HTR-8/SVneo (cell line): Measurements from ENCODE around the gene GID8.
A peak's percentile ranks its signal among the peaks of the same experiment; 100 is the strongest.
"Not testable (repeated sequence)": the region's sequence is repeated elsewhere in the genome, so short reads cannot be mapped to it uniquely, and the experiment has no call there.

Experiments
- DNase-seq: peaks from one replicate; pipeline ENCODE4 v3.0.0; 2011; ENCODE audit warnings: low spot score, mixed read lengths; ENCODE audit not compliant: insufficient read length
- FAIRE-seq: peaks from 2 replicates; lab custom pipeline; 2011; peaks lifted over from hg19 to GRCh38; lab: Jason Lieb, UNC

GID8 gene

GRCh38 chr20:62953839-62954703 lies 16.1 kb downstream of the GID8 start:
- DNase-seq (no peak), FAIRE-seq (no peak)

GRCh38 chr20:62955519-62956386 lies 17.8 kb downstream of the GID8 start:
- FAIRE-seq (no peak), DNase-seq (no peak)

- no peak for FAIRE-seq
Measured at GRCh38 chr20:62956387-62957135, 18.6 kb downstream of the GID8 start.

GRCh38 chr20:62957136-62958117 lies 19.5 kb downstream of the GID8 start:
- DNase-seq, result no peak
- FAIRE-seq, result peak; percentile 100

More at GRCh38 chr20:62956387-62957135, 18.6 kb downstream of the GID8 start:
- no peak for DNase-seq

GRCh38 chr20:62958388-62959100 lies 20.6 kb downstream of the GID8 start:
- no peak for FAIRE-seq

GRCh38 chr20:62959101-62959971 lies 21.4 kb downstream of the GID8 start:
- DNase-seq, result no peak
- no peak for FAIRE-seq

More at GRCh38 chr20:62958388-62959100, 20.6 kb downstream of the GID8 start:
- DNase-seq, result no peak

- peak; percentile 74 for FAIRE-seq
Measured at GRCh38 chr20:62959998-62960436, 22.1 kb downstream of the GID8 start.

DNA sequence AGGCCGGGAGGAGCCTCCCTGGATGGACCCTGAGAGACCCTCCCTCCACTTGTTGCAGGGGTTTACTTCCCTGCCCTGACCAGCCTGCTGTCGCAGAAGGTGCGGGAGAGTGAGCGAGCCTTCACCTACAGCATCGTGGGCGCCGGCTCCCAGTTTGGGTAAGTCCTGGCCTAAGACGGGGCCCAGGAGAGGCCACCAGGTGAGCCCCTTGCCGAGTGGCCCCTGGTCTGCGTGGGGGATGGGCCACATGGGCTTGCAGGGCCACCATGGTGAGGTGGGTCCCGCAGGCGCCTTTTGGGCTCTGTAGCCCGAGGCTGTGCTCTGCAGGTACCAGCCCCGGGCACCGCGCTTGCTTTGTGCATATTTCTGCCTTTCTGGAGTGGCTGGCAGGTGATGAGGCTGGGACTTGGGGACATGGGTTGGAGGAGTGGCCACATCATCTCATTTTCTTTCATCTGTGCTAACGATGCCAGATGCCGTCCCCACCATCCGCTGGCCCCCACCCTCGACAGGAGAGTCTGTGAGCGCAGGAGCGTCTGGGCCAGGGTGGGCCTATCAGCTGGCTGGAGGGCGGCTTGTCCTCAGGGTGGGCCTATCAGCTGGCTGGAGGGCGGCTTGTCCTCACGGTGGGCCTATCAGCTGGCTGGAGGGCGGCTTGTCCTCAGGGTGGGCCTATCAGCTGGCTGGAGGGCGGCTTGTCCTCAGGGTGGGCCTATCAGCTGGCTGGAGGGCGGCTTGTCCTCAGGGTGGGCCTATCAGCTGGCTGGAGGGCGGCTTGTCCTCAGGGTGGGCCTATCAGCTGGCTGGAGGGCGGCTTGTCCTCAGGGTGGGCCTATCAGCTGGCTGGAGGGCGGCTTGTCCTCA lies 22.7 kb downstream of the GID8 start:
- FAIRE-seq, result peak; percentile 23
- not testable (repeated sequence) for DNase-seq

More at GRCh38 chr20:62959998-62960436, 22.1 kb downstream of the GID8 start:
- no peak for DNase-seq

GRCh38 chr20:62961310-62961783 lies 23.4 kb downstream of the GID8 start:
- DNase-seq, result peak; percentile 48
- peak; percentile 33 for FAIRE-seq

DNA sequence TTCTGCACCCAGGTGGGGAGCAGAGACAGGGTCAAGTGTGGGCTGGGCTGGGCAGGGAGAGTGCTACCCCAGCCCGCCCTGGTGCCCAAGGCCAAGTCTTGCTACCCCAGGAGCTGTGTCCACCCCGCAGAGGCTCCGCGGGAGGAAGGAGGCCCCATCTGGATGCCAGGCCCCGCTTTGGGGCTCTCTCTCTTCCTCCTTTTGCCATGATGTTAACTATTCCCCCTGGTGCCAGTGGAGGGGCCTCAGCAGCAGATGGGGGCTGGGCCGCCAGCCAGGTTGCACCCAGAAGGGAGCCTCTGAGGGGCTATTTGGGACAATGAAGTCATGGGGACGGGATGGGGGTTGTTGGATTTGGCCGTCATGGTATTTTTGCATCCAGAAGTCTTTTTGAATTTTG lies 23.9 kb downstream of the GID8 start:
- peak; percentile 26 for FAIRE-seq
- DNase-seq, result no peak

DNA sequence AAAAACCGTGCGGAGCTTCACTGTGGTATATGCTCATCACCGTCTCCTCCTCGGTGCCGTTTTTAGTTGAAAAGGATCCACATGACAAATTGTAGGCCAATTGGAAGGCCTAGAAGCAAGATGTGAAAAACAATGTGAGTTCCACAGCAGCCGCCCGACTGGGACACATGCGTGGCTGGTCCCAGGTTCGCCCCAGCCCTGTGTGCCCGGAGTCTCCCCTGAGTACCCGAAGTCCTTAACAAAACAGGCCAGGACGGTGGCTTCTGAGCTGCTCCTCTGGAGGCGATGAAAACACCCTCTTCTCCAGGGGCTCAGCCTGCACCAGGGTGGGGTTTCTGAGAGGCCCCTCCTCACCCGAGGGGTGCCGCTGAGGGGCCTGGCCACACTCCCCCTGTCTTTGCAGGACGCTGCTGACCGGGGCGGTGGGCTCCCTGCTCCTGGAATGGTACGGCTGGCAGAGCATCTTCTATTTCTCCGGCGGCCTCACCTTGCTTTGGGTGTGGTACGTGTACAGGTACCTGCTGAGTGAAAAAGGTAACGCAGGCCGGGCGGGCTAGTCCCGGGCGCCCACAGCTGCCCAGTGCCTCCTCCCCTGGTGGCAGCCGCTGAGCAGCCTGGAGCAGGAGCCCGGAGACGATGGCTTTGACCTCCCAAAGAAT lies 24.4 kb downstream of the GID8 start:
- DNase-seq (no peak), FAIRE-seq (no peak)

- FAIRE-seq (no peak), DNase-seq (no peak)
Measured at GRCh38 chr20:62962891-62963613, 25.1 kb downstream of the GID8 start.

DNA sequence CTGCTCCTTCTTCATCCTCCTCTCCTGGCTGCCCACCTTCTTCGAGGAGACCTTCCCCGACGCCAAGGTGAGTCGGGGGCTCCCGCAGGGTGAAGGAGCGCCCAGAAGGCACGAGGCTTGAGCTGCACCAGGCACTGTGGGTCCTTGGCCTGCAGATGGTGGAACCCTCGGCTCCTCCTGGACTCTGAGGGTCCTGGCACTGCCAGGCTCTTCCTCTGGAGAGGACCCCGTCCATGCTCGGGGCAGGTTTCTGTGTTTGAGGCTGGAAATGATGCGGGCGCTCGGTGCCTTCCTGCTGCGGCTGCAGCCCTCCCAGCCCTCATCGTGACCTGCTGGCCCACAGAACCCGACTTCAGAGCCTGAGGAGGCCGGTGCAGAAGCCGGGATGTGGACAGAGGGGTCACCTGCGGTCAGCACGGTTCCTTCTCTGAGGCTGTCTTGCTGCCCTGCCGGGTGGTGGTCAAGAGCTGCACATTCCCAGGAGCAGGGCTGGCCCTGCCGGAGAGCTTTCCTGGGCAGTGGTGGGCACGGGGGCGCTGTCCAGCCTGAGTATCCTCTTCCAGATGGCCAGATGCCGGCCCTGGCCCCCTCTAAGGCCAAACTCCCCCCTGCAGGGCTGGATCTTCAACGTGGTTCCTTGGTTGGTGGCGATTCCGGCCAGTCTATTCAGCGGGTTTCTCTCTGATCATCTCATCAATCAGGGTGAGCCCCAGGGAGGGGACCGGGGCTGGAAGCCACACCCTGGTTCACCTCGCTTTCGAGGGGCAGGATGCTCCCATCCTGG lies 25.9 kb downstream of the GID8 start:
- no peak for FAIRE-seq

GRCh38 chr20:62964700-62965099 lies 26.8 kb downstream of the GID8 start:
- DNase-seq, result no peak
- FAIRE-seq, result peak; percentile 36

More for the DNA sequence above, 25.9 kb downstream of the GID8 start:
- no peak for DNase-seq
